Pulmonary artery endothelial cell (primary cell): ENCODE data around the gene SPINK8. TPM values are rescaled to one million over a fixed set of nuclear protein-coding genes. Genes with fewer than 3 reads are reported as not detected.
"Not testable (repeated sequence)": the region's sequence is repeated elsewhere in the genome, so short reads cannot be mapped to it uniquely, and the experiment has no call there.

ENCODE experiments used
- DNase-seq: peaks from one replicate; pipeline ENCODE4 v3.0.0-alpha.2; 2011; ENCODE audit warnings: low read depth, low spot score
- total RNA-seq: library from RNA; depleted of rRNA; stranded (reverse); fragments of >200 nt; gene quantifications from 2 replicates; pipeline ENCODE4 v1.2.3, GENCODE V29; 2014

The SPINK8 gene
- total RNA-seq, 1 donor from 2014 or later: not detected

DNA sequence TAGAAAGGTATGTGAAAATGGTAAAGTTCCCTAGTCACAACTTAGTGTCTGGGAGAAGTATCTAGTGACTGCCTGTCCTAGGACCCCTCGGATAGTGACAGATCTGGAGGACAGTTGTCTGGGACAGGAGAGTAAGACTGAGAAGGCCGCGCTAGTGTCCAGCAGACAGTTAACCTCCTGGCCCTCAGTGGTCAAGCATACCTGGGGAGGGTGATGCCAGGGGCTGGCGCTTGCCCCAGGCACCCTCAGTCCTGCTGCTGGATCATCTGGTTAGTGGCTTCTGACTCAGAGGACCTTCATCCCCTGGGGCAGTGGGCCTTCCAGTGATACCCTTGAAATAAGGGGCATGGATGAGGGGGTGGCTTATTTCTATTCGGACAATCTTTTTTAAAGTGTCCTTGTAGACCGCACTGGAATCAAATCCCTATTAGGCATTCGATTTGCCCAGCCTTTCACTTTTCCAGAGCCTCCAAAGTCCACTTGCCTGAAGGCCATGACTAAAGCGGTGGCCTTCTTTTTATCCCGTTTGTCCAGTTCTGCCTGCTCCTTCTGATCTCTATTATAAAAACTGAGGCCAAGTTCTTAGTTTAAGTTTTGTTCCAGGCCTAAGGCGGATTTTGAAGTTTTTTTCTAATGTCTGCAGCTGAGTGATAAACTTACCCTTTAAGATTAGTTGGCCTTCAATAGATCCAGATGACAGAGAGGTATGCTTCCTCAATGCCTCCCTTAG, 1.6 kb downstream of the SPINK8 start:
- DNase-seq: not testable (repeated sequence)

DNA sequence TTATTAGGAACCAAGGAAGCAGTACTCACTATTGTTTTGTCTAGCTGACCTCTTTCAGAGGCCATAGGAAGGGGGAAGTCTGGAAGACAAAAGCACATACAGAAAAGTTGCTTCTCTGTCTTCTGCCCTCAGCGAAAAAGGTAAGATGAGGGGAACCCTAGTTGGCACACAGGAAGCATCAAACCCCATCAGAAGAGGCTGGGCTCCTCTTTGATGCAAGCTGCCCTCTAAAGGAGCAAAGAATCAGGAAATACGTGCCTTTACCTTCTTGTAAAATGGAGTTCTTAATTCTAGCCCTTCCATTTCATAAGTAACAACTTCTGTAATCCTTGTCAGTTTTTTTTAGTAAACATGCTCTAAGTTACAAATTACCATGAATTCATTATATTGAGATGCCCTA, 12.5 kb downstream of the SPINK8 start:
- DNase-seq: no peak

DNA sequence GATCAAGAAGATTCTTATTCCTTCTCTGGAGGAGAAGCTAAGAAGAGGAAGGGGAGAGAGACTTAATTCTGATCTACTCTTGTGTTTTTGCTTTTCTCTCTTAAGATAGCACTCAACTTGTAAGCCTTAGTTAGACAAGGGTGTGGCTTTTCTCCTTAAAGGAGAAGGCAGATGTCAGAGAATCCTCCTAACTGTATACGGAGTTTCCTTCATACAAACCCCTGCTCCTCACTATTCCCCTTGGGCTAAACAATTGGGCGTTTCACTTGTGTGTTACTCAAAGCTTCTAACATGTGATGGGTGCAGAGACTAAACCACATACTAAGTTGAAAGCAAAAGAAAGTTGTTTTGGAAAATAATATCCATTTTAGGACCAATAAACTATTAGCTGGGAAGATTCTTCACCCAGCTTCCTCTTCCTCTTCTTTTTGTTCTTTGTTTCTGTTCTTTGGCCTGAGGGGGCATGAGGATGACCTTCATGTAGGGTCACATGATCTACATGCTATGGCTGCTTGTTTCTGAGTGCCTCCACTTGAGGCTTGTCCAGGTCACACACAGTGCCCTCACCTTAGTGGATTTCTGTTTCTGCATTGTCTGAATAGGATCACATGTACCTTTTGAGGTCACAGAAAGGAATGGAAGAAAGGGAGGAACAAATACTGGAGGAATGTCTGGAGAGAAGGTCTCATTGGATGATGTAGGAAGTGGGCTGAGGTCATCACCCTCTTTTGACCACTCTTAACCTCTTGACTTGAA, 14.6 kb downstream of the SPINK8 start:
- no peak for DNase-seq

DNA sequence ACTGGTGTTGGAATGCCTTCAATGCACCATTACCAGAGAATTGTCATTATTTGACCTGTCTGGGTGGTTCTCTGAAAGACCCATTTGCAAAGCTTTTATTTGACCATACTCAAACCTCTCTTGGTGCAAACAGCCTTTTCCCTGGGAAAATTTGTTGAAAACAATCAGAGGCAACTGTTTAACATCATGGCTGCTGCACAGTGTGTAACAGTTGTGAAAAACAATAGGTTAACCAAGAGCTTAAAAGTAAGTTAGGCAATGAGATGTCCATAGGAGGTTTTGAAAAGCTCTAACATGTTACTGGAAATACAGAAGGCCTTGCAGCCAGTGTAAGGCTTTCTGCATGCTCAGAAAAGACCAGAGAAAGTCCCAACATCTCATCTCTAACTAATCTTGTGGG, 18.9 kb downstream of the SPINK8 start:
- DNase-seq: no peak

DNA sequence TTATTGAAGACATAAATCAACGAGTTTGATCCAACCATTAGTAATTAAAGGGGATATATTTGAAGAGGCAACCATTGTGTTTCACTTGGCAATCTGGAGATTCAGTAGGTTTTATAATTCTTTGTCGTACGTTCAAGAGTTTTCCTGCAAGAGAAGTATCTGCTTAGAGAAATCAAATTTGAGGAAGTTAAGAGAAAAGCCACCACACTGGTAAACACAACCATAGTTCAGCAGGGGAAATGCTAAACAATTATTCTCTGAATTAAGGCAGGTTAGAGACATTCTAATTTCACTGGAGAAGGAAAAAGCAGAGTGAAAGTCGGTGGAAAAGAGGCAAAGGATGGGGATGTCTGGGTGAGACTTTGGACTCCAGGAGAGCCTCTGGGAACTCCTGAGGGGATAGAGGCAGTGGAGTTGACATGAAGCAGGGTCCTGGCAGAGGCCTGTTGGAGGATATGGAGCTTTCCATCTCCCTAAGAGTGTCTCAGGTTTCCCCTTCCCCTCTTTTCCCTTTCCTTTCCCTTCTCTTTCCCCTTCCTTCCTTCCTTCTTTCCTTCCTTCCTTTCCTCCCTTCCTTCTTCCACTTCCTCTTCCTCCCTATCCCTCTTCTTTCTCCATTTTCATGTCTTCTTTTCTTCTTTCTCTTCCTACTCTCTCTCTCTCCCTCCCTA, 26.5 kb downstream of the SPINK8 start:
- DNase-seq: no peak

DNA sequence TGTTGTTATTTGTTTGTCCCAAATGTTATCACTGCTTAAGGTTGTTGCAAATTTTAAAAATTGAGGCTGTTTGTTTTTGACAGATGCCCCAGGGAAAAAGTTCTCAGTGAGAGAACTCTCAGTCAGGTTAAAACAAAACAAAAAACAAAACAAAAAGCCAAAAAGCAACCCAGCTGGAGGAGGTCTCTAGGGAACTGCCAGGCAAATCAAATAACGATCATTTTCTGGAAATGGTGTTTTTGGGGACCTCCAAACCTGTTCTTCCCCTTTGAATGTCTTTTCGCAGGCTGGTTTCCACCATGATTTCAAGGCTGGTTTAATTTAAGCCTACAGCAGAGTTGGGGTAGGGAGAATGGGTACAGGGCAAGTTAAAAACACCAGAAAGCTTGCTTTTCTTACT, 27.2 kb downstream of the SPINK8 start:
- DNase-seq: no peak

DNA sequence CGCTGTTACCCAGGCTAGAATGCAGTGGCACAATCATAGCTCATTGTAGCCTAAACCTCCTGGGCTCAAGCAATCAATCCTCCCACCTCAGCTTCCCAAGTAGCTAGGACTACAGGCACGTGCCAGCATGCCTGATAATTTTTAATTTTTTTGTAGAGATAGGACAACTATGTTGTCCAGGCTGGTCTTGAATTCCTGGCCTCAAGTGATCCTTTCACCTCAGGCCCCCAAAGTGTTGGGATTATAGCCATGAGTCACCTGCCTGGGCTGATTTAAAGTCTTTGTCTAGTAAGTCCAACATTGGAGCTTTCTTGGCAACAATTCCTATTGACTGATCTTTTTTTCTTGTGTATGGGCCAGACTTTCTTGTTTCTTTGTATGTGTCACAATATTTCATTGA, 28.1 kb downstream of the SPINK8 start:
- no peak for DNase-seq

DNA sequence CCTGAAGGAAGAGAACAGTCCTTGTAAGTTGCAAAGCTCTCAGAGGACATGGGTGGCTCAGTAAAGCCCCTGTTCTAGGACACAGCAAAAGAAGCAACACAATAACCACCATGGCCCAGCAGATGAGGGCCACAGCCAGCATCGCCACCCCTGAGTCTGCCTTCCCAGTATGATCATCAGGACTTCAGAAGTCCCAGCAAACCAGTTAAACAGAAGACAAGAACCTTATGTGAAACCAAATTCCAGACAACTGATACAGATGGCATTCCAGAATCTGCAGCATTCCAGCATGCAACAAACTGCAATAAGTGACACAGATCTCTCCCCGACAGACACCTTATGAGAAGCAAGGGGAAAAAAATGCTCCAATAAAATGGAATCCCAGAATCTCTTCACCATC, 30.4 kb downstream of the SPINK8 start:
- no peak for DNase-seq

DNA sequence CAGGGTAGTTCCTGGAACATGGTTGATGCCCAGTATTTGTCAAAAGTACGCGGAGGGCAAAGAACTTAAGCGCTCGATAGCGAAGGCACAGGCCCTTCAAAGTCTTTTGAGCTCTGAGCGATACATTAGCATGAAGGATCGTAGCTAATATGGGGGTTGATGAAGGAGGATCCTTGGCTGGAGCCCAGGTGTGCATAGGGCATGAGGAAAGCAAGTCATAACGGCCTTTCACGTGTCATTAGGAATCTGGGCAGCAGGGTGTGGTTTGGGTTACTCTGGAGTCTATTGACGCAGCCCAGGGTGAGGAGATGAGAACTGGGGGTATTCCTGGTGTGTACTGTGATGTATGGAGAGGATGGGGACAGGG, 31.7 kb downstream of the SPINK8 start:
- DNase-seq: no peak

DNA sequence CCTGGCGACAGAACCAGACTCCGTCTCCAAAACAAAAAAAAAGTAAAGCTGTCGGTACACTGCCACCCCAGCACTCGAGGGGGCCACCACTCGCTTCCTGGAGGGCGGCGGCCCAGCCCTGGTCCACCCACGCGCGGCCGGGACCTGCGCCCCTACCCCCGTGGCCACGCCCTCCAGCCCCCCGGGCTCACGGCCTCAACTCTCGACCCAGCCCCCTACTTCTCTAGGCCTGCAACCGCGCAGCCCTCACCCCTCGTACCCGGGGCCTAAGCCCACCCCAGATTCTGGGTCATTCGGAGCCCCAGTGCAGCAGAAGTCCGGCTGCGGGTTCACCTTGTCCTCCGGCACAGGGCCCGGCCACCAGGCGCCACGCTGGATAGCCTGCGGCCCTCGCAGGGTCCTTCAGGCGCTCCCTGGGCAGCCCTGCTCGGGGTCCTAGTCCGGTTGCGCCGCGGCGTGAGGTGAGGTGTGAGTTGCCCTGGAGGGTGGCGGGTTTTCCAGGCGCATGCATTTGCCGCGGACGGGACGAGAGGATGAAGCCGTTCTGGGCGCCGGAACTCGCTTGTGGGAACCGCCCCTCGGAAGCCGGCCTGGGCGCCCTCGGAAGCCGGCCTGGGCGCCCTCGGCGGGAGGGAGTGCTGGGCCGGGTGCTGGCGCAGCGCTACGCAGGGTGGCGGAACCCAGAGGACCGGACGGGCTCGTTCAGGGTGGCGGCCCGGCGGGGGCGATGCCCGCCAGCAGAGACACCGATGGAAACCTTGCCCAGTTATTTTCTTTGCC, 32.3 kb downstream of the SPINK8 start, which contains the start of gene NME6:
TSS of gene NME6 (minus strand) at position 348 of the 780 bp plus-strand sequence.
- peak; percentile 53 for DNase-seq

DNA sequence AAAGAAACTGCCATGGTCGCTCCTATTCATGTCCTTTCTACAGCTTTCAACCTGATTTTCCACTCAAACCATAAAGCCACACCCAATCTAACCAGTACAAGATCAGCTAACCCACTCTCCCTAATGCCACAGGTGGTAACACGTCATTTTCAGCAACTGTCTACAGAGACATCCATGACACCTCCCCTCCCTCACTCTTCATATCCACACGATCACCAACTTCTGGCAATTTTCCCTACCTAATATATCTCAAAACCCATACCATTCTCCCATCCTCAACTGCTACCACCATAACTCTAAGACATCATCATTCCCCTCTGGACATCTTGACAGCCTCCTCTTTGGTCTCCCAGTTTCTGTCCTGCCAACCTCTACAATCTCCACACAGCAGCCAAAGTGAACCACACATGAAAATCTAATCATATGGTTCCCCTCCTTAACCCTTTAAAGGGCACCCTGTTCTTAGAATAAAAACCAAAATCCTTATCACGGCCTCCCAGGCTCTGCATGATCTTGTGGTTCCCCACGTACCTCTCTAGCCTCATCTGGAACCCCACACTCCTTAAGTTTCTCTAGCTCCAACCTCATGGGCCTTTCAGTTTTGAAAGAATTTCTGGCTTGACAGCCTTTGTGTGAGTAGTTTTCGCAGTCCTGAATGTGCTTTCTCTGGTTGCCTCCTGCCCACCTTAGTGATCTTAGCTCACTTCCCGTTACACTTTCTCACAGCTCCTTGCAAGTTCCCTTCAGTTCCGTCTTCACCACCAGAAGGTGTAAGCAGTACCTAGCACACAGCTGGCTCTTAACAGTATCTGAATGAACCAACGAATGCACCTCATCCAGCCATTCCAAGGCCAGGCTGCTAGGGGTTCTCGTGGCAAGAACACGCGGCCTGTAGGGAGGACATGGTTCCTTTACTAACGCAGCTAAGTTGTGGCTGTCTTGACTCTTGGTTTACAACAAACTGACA, 33.4 kb downstream of the SPINK8 start:
- DNase-seq: no peak

DNA sequence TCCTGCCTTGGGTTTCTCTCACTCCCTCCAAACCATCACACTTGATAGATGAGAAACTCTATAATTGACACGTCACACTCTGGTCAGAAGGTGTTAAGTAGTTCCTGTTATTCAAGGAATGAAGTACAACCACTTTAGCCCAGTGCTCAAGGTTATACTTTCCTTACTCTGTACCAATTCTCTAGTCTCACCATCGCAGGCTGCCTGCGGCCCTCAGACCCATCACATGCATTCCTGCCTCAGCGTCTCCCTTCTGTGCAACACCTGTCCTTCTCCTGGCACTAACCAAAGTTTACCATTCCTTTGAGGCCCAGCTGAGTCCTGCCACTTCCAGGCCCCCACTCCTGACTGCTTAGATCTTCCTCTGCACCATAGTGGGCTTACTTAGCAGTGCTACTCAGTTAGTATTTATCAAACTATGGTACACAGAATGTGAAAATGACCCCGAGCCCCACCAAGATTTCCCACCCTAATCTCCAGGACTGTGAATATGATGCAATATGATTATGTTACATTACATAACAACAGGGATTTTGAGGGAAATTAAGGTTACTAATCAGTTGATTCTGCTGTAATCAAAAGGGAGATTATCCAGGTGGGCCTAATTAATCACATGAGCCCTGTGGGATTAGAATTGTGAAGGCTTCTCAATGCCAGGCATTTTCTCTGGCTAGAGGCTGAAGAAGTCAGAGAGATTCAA, 36.2 kb downstream of the SPINK8 start:
- no peak for DNase-seq

DNA sequence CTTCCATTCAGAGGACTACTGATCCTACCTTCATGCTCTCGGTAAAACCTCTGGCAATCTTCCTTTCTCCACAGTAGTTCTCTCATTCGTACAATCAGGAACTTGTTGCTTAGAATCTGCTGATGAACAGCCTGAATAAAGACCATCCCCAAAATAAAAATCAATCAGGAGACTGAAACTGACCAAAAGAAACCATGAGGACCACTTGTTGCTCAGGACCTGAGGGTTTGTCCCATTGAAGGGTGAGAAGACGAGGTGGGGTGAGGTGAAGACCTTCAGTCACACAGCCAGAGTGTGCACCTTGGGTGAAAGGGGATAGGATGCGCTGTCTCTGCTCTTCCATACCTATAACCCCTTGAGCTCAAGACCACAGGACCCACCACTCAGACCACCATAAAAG, 36.8 kb downstream of the SPINK8 start:
- no peak for DNase-seq

DNA sequence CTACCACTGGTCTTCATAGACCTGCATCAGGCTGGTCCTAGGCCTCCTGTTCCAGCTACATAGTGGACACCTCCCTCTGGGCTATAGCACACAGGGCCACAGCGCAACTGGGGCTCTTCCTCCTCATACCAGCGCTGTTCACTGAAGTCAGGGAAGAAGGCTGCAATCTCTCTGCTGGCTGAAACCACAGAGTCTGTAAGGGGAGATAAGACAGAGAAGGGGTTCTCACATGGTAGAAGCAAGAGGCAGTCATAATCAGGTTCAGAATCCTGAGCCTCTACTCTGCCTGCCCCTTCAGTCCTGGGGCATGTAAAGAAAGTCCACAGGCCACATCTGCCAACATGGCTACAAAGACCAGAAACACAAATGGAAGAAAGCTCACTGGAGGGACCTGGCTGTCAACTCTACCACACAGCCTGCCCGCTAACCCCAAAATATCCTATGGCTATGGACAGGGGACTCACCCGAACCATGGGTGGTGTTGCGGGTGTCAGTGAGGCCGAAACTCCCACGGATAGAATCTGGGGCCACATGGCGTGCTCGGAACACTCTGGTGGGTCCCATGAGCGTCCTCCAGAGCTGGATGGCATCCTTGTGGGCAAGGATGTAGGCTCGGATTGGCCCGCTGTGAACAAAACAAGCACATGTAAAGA, 38.7 kb downstream of the SPINK8 start:
- DNase-seq: no peak

DNA sequence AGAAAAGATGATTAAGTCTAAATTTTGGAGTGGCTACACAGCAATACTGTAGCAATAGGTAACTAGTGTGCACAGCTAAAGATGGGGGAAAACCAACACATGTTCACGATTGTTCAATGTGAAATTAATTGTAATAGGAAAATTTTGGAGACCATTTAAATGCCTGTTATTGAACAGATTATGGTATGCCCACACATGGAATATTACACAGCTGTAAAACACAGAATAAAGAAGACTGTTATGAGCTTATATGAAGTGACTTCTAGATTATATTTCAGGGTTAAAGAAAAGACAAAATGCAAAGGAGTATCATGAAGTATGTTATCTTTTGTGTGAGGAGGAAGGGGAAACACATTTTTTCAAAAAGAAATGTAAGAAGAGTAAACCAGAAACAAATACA, 43.8 kb downstream of the SPINK8 start:
- DNase-seq: no peak

DNA sequence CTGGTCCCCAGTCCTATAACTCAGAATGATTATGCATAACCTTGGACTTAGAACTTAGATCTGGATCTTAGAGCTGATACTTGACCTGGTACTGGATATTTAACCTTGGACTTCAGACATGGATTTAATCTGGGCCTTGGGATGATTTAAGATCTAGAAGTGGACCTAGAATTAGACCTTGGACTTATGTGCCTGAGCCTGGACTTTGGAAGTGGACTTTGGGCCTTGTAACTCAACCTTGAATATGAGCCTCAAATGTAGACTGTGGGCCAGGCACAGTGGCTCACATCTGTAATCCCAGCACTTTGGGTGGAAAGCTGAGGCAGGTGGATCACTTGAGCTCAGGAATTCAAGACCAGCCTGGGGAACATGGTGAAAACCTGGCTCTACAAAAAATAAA, 46.4 kb downstream of the SPINK8 start:
- no peak for DNase-seq

DNA sequence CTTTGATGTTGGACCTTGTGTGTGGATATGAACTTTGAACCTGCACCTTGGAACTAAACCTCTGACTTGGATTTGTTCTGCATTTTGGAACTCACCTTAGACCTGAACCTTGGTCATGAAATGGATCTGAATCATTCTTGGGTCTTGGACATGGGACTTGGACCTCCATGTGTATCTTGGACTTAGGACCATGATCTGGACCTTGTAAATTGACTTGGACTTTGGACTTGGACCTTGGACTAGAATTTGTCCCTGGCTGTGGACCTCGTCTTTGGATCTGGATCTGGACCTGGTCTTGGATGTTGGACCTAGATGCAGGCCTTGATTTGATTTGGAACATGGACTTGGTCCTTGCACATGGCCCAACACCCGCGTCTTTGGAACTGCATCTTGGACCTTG, 47.2 kb downstream of the SPINK8 start:
- no peak for DNase-seq

DNA sequence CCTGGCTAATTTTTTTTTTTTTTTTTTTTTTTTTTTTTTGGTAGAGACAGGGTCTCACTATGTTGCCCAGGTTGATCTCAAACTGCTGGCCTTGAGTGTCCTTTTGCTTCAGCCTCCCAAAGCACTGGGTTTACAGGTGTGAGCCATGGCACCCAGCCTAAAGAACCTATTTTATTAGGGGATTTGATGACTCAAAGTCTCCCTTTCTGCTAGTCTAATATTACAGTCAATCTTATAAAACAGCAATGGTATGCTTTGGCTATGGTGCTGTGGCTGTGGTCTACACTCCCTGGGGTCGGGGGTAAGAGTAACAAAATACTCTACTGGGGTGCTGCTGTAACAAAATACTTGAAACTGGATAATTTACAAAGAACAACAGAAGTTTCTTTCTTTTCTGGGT, 47.8 kb downstream of the SPINK8 start:
- no peak for DNase-seq

DNA sequence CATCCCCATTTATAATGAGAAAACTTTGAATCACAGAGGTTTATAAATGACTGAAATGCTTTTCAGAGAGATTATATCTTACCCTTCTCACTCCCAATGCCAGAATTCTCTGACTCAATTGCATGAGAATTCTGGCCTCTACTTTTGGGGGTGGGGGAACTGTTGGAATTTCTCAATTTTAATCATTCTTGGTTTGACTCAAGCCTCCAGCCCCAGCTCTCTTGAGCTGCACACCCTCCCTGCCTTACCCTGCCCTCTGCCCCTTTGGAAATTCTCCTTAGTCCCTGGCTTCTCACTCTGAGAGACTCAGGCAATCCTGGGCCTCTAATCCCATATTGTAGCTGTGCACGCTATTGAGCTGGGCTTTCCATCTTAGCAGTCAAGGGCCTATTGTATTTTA, 48.3 kb downstream of the SPINK8 start:
- DNase-seq: no peak
